Right hindlimb (tissue), 1 donor: ENCODE data around the gene TPRKB.
"Not testable (repeated sequence)": the region's sequence is repeated elsewhere in the genome, so short reads cannot be mapped to it uniquely, and the experiment has no call there.

Experiments used
- DNase-seq: peaks from one replicate; pipeline ENCODE4 v3.0.0-alpha.2; 2018

The TPRKB gene

GRCh38 chr2:73698101-73698500 is 39.0 kb downstream of the TPRKB start:
- DNase-seq: no peak

GRCh38 chr2:73697606-73698005 is 39.5 kb downstream of the TPRKB start:
- no peak for DNase-seq

GRCh38 chr2:73696985-73697384 is 40.2 kb downstream of the TPRKB start:
- not testable (repeated sequence) for DNase-seq

GRCh38 chr2:73696521-73696920 is 40.6 kb downstream of the TPRKB start:
- DNase-seq: not testable (repeated sequence)

GRCh38 chr2:73690372-73691088 is 46.6 kb downstream of the TPRKB start:
- DNase-seq: not testable (repeated sequence)

GRCh38 chr2:73688494-73688893 is 48.7 kb downstream of the TPRKB start:
- DNase-seq: not testable (repeated sequence)

- DNase-seq: no peak
Observed at GRCh38 chr2:73685764-73686438, 51.2 kb downstream of the TPRKB start.

- DNase-seq: not testable (repeated sequence)
Observed at GRCh38 chr2:73684905-73685304, 52.2 kb downstream of the TPRKB start.

GRCh38 chr2:73684325-73684724 is 52.8 kb downstream of the TPRKB start:
- not testable (repeated sequence) for DNase-seq

GRCh38 chr2:73679951-73680571 is 57.1 kb downstream of the TPRKB start:
- DNase-seq: not testable (repeated sequence)
